ENCODE results near the gene MAMDC2. TPM values are rescaled to one million over a fixed set of nuclear protein-coding genes. Genes with fewer than 3 reads are reported as not detected.

The MAMDC2 gene
- total and polyA plus RNA-seq, 2 donors from 2014 or later: 1.5 to 7.1 TPM

GRCh38 chr9:70262366-70262765 lies 218.7 kb downstream of the MAMDC2 start:
- intact Hi-C loops (cut with DNase I): no loop called here
- Histone ChIP-seq H3K9ac (ENCODE audit: low read length in 3 of 3) (no peak overlapping the region), H3K27ac (ENCODE audit: low read depth in 2 of 2, low read length in 2 of 2) (no peak overlapping the region), H3K4me1 (ENCODE audit: control insufficient read depth in 2 of 3, insufficient read depth in 2 of 3, low read depth in 1 of 3, low read length in 3 of 3) (peaks cover 4 to 8% (median 5%) of the 10 kb centered on the region in 3 donors), H3K36me3 (ENCODE audit: control insufficient read depth in 2 of 3, insufficient read depth in 3 of 3, low read length in 3 of 3) (peaks cover 0 to 18% (median 0%) of the 10 kb centered on the region in 3 donors), H3K4me3 (ENCODE audit: low read length in 3 of 3) (no peak overlapping the region), H3K27me3 (ENCODE audit: control insufficient read depth, insufficient read depth, low read length) (no peaks in the 10 kb centered on the region), H3K9me3 (ENCODE audit: control insufficient read depth in 2 of 3, insufficient read depth in 1 of 3, low read length in 3 of 3) (no peaks in the 10 kb centered on the region)
- no peak for DNase-seq
- FAIRE-seq: no peak
- TF ChIP-seq, protein P1, sequence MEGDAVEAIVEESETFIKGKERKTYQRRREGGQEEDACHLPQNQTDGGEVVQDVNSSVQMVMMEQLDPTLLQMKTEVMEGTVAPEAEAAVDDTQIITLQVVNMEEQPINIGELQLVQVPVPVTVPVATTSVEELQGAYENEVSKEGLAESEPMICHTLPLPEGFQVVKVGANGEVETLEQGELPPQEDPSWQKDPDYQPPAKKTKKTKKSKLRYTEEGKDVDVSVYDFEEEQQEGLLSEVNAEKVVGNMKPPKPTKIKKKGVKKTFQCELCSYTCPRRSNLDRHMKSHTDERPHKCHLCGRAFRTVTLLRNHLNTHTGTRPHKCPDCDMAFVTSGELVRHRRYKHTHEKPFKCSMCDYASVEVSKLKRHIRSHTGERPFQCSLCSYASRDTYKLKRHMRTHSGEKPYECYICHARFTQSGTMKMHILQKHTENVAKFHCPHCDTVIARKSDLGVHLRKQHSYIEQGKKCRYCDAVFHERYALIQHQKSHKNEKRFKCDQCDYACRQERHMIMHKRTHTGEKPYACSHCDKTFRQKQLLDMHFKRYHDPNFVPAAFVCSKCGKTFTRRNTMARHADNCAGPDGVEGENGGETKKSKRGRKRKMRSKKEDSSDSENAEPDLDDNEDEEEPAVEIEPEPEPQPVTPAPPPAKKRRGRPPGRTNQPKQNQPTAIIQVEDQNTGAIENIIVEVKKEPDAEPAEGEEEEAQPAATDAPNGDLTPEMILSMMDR (IDR thresholded peaks at IDR 0.05; ENCODE audit: borderline replicate concordance, extremely low read depth, insufficient read depth): no peak

GRCh38 chr9:70262948-70263347 lies 219.3 kb downstream of the MAMDC2 start:
- Histone ChIP-seq H3K36me3 (ENCODE audit: control insufficient read depth in 2 of 3, insufficient read depth in 3 of 3, low read length in 3 of 3) (peaks cover 0 to 18% (median 0%) of the 10 kb centered on the region in 3 donors), H3K4me1 (ENCODE audit: control insufficient read depth in 2 of 3, insufficient read depth in 2 of 3, low read depth in 1 of 3, low read length in 3 of 3) (peaks cover 0 to 4% (median 4%) of the 10 kb centered on the region in 3 donors), H3K9me3 (ENCODE audit: control insufficient read depth in 2 of 3, insufficient read depth in 1 of 3, low read length in 3 of 3) (no peaks in the 10 kb centered on the region), H3K9ac (ENCODE audit: low read length in 3 of 3) (no peak overlapping the region), H3K4me3 (ENCODE audit: low read length in 3 of 3) (no peak overlapping the region), H3K27ac (ENCODE audit: low read depth in 2 of 2, low read length in 2 of 2) (no peak overlapping the region), H3K27me3 (ENCODE audit: control insufficient read depth, insufficient read depth, low read length) (no peaks in the 10 kb centered on the region)
- FAIRE-seq (no peak), DNase-seq (no peak)
- intact Hi-C loops (cut with DNase I): no loop called here
- TF ChIP-seq, protein P1 (IDR thresholded peaks at IDR 0.05; ENCODE audit: borderline replicate concordance, extremely low read depth, insufficient read depth): no peak

- Histone ChIP-seq H3K9me3 (ENCODE audit: control insufficient read depth in 2 of 3, insufficient read depth in 1 of 3, low read length in 3 of 3) (no peaks in the 10 kb centered on the region), H3K27me3 (ENCODE audit: control insufficient read depth, insufficient read depth, low read length) (no peaks in the 10 kb centered on the region), H3K4me3 (ENCODE audit: low read length in 3 of 3) (no peak overlapping the region), H3K4me1 (ENCODE audit: control insufficient read depth in 2 of 3, insufficient read depth in 2 of 3, low read depth in 1 of 3, low read length in 3 of 3) (peaks cover 0 to 4% (median 4%) of the 10 kb centered on the region in 3 donors), H3K9ac (ENCODE audit: low read length in 3 of 3) (no peak overlapping the region), H3K36me3 (ENCODE audit: control insufficient read depth in 2 of 3, insufficient read depth in 3 of 3, low read length in 3 of 3) (peaks cover 0 to 18% (median 0%) of the 10 kb centered on the region in 3 donors), H3K27ac (ENCODE audit: low read depth in 2 of 2, low read length in 2 of 2) (no peak overlapping the region)
- TF ChIP-seq, protein P1 (IDR thresholded peaks at IDR 0.05; ENCODE audit: borderline replicate concordance, extremely low read depth, insufficient read depth): no peak
- no peak for DNase-seq
- FAIRE-seq: no peak
- intact Hi-C loops (cut with DNase I): no loop called here
Measured at GRCh38 chr9:70263421-70263820, 219.8 kb downstream of the MAMDC2 start.

Other genes with a start within 250 kb of the MAMDC2 start
- gene CFAP95, start 223.0 kb upstream of the MAMDC2 start, total RNA-seq: 1.9 TPM
- 2.6 TPM for gene CFAP95, start 223.0 kb upstream of the MAMDC2 start, polyA plus RNA-seq (ENCODE audit: insufficient read depth, low read depth, low replicate concordance)
- gene SMC5, start 215.1 kb downstream of the MAMDC2 start, total RNA-seq: 29.6 TPM
- 5.5 TPM for gene SMC5, start 215.1 kb downstream of the MAMDC2 start, polyA plus RNA-seq (ENCODE audit: insufficient read depth, low read depth, low replicate concordance)